A549 (cell line): ENCODE measurements around the gene NT5C2.

Experiments used
- JUNB ChIP-seq: fragments of >200 bp; sonication (Bioruptor Twin); formaldehyde crosslinking; IDR thresholded peaks from 2 replicates; pipeline ENCODE4 v1.6.1; 2016
- MAFK ChIP-seq: fragments of 450-650 bp; IDR thresholded peaks from 2 replicates; pipeline ENCODE4 v1.6.1; 2014; ENCODE audit not compliant: partially characterized antibody
- NFE2L2 ChIP-seq: fragments of 150-350 bp; conservative IDR thresholded peaks from 2 replicates; pipeline ENCODE4 v1.6.1; 2014; ENCODE audit warnings: low read length
- RARB ChIP-seq: fragments of 250-450 bp; sonication (Bioruptor Pico); IDR thresholded peaks from 2 replicates; pipeline ENCODE4 v1.8.0; 2021; ENCODE audit warnings: mild to moderate bottlenecking, moderate library complexity
- RNF2 ChIP-seq: fragments of 200-600 bp; sonication (generic); IDR thresholded peaks from 2 replicates; pipeline ENCODE4 v1.6.1; 2016; ENCODE audit warnings: low read depth, mild to moderate bottlenecking, antibody characterized with exemption, moderate library complexity, borderline replicate concordance
- TP53 ChIP-seq: fragments of 250-450 bp; sonication (Bioruptor Pico); IDR thresholded peaks from 2 replicates; pipeline ENCODE4 v1.5.0; 2021; ENCODE audit warnings: mild to moderate bottlenecking, moderate library complexity
- ZFP36 ChIP-seq: fragments of 450-650 bp; IDR thresholded peaks from 2 replicates; pipeline ENCODE4 v1.6.1; 2014; ENCODE audit warnings: borderline replicate concordance; ENCODE audit not compliant: partially characterized antibody
- TF ChIP-seq, protein P1 (sequence below): fragments of >200 bp; sonication (Bioruptor Twin); formaldehyde crosslinking; IDR thresholded peaks from 3 replicates; pipeline ENCODE4 v1.5.1; 2016
- TF ChIP-seq, protein P2 (sequence below): fragments of 200-600 bp; sonication (generic); IDR thresholded peaks from 2 replicates; pipeline ENCODE4 v1.6.1; 2016; ENCODE audit warnings: antibody characterized with exemption, mild to moderate bottlenecking, moderate library complexity

DNA sequence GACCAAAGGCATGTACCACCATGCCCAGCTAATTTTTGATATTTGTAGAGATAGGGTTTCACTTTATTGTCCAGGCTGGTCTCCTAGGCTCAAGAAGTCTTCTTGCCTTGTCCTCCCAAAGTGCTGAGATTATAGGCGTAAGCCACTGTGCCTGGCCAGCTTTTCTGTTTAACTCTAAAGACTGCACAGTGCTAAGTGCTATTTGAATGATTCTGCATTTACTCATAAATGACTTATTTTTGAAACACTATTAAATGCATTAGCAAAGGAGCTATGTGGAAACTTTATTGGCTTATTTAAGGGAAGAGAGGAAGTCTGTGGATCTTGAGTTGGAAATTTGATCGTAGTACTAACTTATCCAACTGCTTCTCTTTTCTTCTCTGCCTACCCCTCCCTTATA lies 89.1 kb downstream of the NT5C2 start:
- TF ChIP-seq RNF2 (no peak), JUNB (no peak), ZFP36 (no peak), TP53 (CRISPR knock-in tag) (no peak), MAFK (no peak), RARB (CRISPR knock-in tag) (no peak), NFE2L2 (no peak)
- TF ChIP-seq, protein P1, sequence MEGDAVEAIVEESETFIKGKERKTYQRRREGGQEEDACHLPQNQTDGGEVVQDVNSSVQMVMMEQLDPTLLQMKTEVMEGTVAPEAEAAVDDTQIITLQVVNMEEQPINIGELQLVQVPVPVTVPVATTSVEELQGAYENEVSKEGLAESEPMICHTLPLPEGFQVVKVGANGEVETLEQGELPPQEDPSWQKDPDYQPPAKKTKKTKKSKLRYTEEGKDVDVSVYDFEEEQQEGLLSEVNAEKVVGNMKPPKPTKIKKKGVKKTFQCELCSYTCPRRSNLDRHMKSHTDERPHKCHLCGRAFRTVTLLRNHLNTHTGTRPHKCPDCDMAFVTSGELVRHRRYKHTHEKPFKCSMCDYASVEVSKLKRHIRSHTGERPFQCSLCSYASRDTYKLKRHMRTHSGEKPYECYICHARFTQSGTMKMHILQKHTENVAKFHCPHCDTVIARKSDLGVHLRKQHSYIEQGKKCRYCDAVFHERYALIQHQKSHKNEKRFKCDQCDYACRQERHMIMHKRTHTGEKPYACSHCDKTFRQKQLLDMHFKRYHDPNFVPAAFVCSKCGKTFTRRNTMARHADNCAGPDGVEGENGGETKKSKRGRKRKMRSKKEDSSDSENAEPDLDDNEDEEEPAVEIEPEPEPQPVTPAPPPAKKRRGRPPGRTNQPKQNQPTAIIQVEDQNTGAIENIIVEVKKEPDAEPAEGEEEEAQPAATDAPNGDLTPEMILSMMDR = no peak
- TF ChIP-seq, protein P2, sequence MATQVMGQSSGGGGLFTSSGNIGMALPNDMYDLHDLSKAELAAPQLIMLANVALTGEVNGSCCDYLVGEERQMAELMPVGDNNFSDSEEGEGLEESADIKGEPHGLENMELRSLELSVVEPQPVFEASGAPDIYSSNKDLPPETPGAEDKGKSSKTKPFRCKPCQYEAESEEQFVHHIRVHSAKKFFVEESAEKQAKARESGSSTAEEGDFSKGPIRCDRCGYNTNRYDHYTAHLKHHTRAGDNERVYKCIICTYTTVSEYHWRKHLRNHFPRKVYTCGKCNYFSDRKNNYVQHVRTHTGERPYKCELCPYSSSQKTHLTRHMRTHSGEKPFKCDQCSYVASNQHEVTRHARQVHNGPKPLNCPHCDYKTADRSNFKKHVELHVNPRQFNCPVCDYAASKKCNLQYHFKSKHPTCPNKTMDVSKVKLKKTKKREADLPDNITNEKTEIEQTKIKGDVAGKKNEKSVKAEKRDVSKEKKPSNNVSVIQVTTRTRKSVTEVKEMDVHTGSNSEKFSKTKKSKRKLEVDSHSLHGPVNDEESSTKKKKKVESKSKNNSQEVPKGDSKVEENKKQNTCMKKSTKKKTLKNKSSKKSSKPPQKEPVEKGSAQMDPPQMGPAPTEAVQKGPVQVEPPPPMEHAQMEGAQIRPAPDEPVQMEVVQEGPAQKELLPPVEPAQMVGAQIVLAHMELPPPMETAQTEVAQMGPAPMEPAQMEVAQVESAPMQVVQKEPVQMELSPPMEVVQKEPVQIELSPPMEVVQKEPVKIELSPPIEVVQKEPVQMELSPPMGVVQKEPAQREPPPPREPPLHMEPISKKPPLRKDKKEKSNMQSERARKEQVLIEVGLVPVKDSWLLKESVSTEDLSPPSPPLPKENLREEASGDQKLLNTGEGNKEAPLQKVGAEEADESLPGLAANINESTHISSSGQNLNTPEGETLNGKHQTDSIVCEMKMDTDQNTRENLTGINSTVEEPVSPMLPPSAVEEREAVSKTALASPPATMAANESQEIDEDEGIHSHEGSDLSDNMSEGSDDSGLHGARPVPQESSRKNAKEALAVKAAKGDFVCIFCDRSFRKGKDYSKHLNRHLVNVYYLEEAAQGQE = no peak
